Measurements from ENCODE around the gene OR5H1. TPM values are rescaled to one million over a fixed set of nuclear protein-coding genes. Genes with fewer than 3 reads are reported as not detected.

Gene OR5H1
- total RNA-seq (2012; rRNA removed) = not detected in 2 replicates
- polyA plus RNA-seq (2012; rRNA removed) = not detected in 2 replicates
- polyA plus RNA-seq (2012; cell fraction: cytosol; rRNA removed) = not detected in 2 replicates
- polyA plus RNA-seq (2012; cell fraction: nucleus; rRNA removed; ENCODE audit: low replicate concordance) = not detected in 2 replicates
- Bru-seq, nascent RNA = not detected
- BruChase-seq, experiment 1, labeled RNA remaining after a 6-hour chase = not detected
- not detected for BruChase-seq, experiment 2, labeled RNA remaining after a 2-hour chase
- long read RNA-seq = 0 reads

- no peak within 1 kb of the TSS for H4K5ac ChIP-seq (ENCODE audit: low read depth, low read length)
- H3K56ac ChIP-seq (ENCODE audit: extremely low read depth, insufficient read depth, low read length) = no peak within 1 kb of the TSS
- no peak within 1 kb of the TSS for H3K9ac ChIP-seq (ENCODE audit: low read depth, low read length)
- H2AFZ ChIP-seq (replicated peaks; ENCODE audit: low read length, poor library complexity) = no peak within 1 kb of the TSS
- BruUV-seq (replicated peaks) = no TSS peak
- no peak within 1 kb of the TSS for H3K4ac ChIP-seq (ENCODE audit: low read depth, low read length)
- no peak for ATAC-seq (ENCODE audit: low read depth)
- ChIA-PET CTCF (no interaction called here), POLR2A (ENCODE audit: unreplicated experiment) (no interaction called here)
- no peak within 1 kb of the TSS for H2BK20ac ChIP-seq (ENCODE audit: low read depth, low read length)
- H2AK5ac ChIP-seq (ENCODE audit: low read depth, low read length) = no peak within 1 kb of the TSS
- intact Hi-C loops (cut with micrococcal nuclease) = no loop called here
- no peak within 1 kb of the TSS for H2BK120ac ChIP-seq (ENCODE audit: low read depth, low read length)
- H3K4me1 ChIP-seq (ENCODE audit: control insufficient read depth, insufficient read depth, low read length) = no peaks in the 10 kb centered on the region
- no peaks in the 10 kb centered on the region for H3K27me3 ChIP-seq (ENCODE audit: control insufficient read depth, insufficient read depth, low read length)
- H4K91ac ChIP-seq (ENCODE audit: insufficient read depth, low read depth, low read length) = no peak within 1 kb of the TSS
- H2BK15ac ChIP-seq (ENCODE audit: low read depth, low read length) = no peak within 1 kb of the TSS
- H4K8ac ChIP-seq (ENCODE audit: low read depth in 2 of 2, low read length in 2 of 2) = no peak within 1 kb of the TSS
- dilution Hi-C loops (cut with HindIII; ENCODE audit: low sequenced_read_pairs, unreplicated experiment) = no loop called here
- no peak within 1 kb of the TSS for H3K18ac ChIP-seq (ENCODE audit: low read depth, low read length)
- no peak within 1 kb of the TSS for H3K27ac ChIP-seq (ENCODE audit: insufficient read depth, low read length)
- TF ChIP-seq CHD1 (IDR thresholded peaks at IDR 0.05; ENCODE audit: low read depth, low read length) = no peak
- TF ChIP-seq, protein P1, sequence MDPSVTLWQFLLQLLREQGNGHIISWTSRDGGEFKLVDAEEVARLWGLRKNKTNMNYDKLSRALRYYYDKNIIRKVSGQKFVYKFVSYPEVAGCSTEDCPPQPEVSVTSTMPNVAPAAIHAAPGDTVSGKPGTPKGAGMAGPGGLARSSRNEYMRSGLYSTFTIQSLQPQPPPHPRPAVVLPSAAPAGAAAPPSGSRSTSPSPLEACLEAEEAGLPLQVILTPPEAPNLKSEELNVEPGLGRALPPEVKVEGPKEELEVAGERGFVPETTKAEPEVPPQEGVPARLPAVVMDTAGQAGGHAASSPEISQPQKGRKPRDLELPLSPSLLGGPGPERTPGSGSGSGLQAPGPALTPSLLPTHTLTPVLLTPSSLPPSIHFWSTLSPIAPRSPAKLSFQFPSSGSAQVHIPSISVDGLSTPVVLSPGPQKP (IDR thresholded peaks at IDR 0.05; ENCODE audit: borderline replicate concordance, low read depth, low read length) = no peak
- TF ChIP-seq, protein P2, sequence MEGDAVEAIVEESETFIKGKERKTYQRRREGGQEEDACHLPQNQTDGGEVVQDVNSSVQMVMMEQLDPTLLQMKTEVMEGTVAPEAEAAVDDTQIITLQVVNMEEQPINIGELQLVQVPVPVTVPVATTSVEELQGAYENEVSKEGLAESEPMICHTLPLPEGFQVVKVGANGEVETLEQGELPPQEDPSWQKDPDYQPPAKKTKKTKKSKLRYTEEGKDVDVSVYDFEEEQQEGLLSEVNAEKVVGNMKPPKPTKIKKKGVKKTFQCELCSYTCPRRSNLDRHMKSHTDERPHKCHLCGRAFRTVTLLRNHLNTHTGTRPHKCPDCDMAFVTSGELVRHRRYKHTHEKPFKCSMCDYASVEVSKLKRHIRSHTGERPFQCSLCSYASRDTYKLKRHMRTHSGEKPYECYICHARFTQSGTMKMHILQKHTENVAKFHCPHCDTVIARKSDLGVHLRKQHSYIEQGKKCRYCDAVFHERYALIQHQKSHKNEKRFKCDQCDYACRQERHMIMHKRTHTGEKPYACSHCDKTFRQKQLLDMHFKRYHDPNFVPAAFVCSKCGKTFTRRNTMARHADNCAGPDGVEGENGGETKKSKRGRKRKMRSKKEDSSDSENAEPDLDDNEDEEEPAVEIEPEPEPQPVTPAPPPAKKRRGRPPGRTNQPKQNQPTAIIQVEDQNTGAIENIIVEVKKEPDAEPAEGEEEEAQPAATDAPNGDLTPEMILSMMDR (conservative IDR thresholded peaks at IDR 0.05; ENCODE audit: low read depth, low read length) = no peak
- TF ChIP-seq CEBPB (IDR thresholded peaks at IDR 0.05; ENCODE audit: low read depth, low read length) = no peak
- no peak for TF ChIP-seq POLR2A (IDR thresholded peaks at IDR 0.05; ENCODE audit: low read depth, low read length)
- TF ChIP-seq USF2 (IDR thresholded peaks at IDR 0.05; ENCODE audit: low read depth, low read length) = no peak
- no peak for TF ChIP-seq BHLHE40 (IDR thresholded peaks at IDR 0.05; ENCODE audit: low read depth, low read length)
- no peak within 1 kb of the TSS for H3K23ac ChIP-seq (ENCODE audit: low read depth, low read length)
- no peaks in the 10 kb centered on the region for H4K20me1 ChIP-seq (ENCODE audit: insufficient read depth, low read length)
- no peak within 1 kb of the TSS for H3K4me2 ChIP-seq (ENCODE audit: low read depth, low read length)
- H3K9me3 ChIP-seq (ENCODE audit: control insufficient read depth, insufficient read depth, low read length) = no peaks in the 10 kb centered on the region
- H3K4me3 ChIP-seq (ENCODE audit: insufficient read depth, low read depth, low read length) = no peak within 1 kb of the TSS
- no peaks in the 10 kb centered on the region for H3K36me3 ChIP-seq (ENCODE audit: control insufficient read depth, insufficient read depth, low read length)
- DNase-seq = no peak
- H2AK9ac ChIP-seq (replicated peaks; ENCODE audit: low read depth, low read length, poor library complexity) = no peak within 1 kb of the TSS
- in situ Hi-C loops (cut with MboI; ENCODE audit: low sequenced_read_pairs) = no loop called here
- H3K14ac ChIP-seq (replicated peaks; ENCODE audit: low read depth, low read length) = no peak within 1 kb of the TSS
- no peak within 1 kb of the TSS for H2BK5ac ChIP-seq (ENCODE audit: low read depth, low read length, poor library complexity, severe bottlenecking)
- no CpG with 5 or more reads among the region's 1 CpG for WGBS, 2 experiments (ENCODE audit: extremely low coverage in 2 of 2, insufficient read length in 1 of 2)
- H3K79me1 ChIP-seq (ENCODE audit: low read depth in 1 of 2, low read length in 2 of 2) = no peaks in the 10 kb centered on the region
- H3K9me1 ChIP-seq (ENCODE audit: insufficient read depth, low read length) = no peaks in the 10 kb centered on the region
Observed at GRCh38 chr3:98130421-98130820, at the start of gene OR5H1. TSS of gene OR5H1 (plus strand) at chr3:98130721. CDS start at chr3:98132698, 1,977 bp downstream.
